K562 (cell line): ENCODE data around the gene TANC1.

ENCODE experiments used
- EP300 ChIP-seq: IDR thresholded peaks from 2 replicates; pipeline ENCODE4 v1.6.1; 2012; ENCODE audit warnings: low read length, improper control_type of control experiment
- HIVEP1 ChIP-seq: fragments of 250-450 bp; sonication (Bioruptor Pico); IDR thresholded peaks from 2 replicates; pipeline ENCODE4 v1.4.0; 2020; ENCODE audit warnings: mild to moderate bottlenecking
- PCBP2 ChIP-seq: fragments of 200-400 bp; formaldehyde crosslinking; IDR thresholded peaks from 2 replicates; pipeline ENCODE4 v1.6.1; 2018; ENCODE audit warnings: low read length, low read depth, mild to moderate bottlenecking, moderate library complexity; ENCODE audit not compliant: poor library complexity, severe bottlenecking
- POLR2A ChIP-seq: fragments of 450-650 bp; conservative IDR thresholded peaks from 2 replicates; pipeline ENCODE4 v1.6.1; 2016
- RAD51 ChIP-seq: fragments of 450-650 bp; IDR thresholded peaks from 2 replicates; pipeline ENCODE4 v1.7.1; 2016; ENCODE audit warnings: low read depth, mild to moderate bottlenecking, borderline replicate concordance
- SETDB1 ChIP-seq: IDR thresholded peaks from one replicate; pipeline ENCODE4 v1.6.1; 2012; ENCODE audit warnings: low read length, control low read depth, inconsistent platforms
- TF ChIP-seq, protein P1 (sequence below), 3 experiments: IDR thresholded peaks in 2 of 3; conservative IDR thresholded peaks in 1 of 3; 2 replicates each; pipeline ENCODE4 v1.5.1; 2011 to 2012; ENCODE audit warnings: low read length in 3 of 3, mild to moderate bottlenecking in 3 of 3, control low read depth in 2 of 3, improper control_type of control experiment in 1 of 3, inconsistent platforms in 1 of 3, low read depth in 1 of 3, mixed read lengths in 1 of 3, moderate library complexity in 1 of 3; ENCODE audit not compliant: insufficient read depth in 2 of 3
- TF ChIP-seq, protein P2 (sequence below), 3 experiments: fragments of 200-800 bp in 1 of 3; fragments of 250-450 bp in 1 of 3; fragments of 450-650 bp in 1 of 3; sonication (Bioruptor Pico) in 1 of 3; sonication (Bioruptor generic) in 1 of 3; formaldehyde crosslinking in 1 of 3; IDR thresholded peaks; 2 replicates each; pipeline versions ENCODE4 v1.6.1 to v1.8.0; 2016 to 2022; ENCODE audit warnings: mild to moderate bottlenecking in 2 of 3, missing genetic modification characterization in 2 of 3, missing compliant biosample characterization in 1 of 3, moderate library complexity in 1 of 3
- TF ChIP-seq, protein P3 (sequence below): fragments of 450-650 bp; formaldehyde crosslinking; IDR thresholded peaks from 2 replicates; pipeline ENCODE4 v1.4.0; 2022; ENCODE audit warnings: missing genetic modification characterization

DNA sequence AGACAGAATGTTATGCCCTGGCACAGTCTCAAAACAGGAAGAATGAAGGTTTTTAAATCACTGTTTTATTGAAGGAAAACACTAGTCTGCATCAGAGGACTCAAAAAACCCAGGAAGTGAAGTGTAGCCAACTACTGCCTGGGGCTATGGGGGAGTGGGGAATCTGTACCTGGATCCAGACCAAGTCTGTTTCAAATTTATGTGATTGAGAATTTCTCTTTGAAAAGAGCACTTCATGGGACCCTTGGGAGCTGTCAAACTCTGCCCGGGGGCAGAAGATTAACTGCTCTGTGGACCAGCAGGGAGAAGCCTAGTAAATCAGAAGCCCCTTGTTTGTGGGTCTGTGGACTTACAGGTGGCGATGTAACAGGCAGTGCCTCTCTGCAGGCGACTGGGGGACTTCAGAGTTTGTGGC is 45.3 kb upstream of the TANC1 start:
- TF ChIP-seq POLR2A (no peak), RAD51 (no peak), PCBP2 (no peak), EP300 (no peak), HIVEP1 (CRISPR knock-in tag) (no peak), SETDB1 (no peak)
- TF ChIP-seq, protein P1, sequence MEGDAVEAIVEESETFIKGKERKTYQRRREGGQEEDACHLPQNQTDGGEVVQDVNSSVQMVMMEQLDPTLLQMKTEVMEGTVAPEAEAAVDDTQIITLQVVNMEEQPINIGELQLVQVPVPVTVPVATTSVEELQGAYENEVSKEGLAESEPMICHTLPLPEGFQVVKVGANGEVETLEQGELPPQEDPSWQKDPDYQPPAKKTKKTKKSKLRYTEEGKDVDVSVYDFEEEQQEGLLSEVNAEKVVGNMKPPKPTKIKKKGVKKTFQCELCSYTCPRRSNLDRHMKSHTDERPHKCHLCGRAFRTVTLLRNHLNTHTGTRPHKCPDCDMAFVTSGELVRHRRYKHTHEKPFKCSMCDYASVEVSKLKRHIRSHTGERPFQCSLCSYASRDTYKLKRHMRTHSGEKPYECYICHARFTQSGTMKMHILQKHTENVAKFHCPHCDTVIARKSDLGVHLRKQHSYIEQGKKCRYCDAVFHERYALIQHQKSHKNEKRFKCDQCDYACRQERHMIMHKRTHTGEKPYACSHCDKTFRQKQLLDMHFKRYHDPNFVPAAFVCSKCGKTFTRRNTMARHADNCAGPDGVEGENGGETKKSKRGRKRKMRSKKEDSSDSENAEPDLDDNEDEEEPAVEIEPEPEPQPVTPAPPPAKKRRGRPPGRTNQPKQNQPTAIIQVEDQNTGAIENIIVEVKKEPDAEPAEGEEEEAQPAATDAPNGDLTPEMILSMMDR (IDR thresholded peaks at IDR 0.05 in 2 of 3, conservative IDR thresholded peaks at IDR 0.05 in 1 of 3; ENCODE audit: insufficient read depth in 2 of 3, low read depth in 1 of 3, low read length in 3 of 3), result no peak
- TF ChIP-seq, protein P2, sequence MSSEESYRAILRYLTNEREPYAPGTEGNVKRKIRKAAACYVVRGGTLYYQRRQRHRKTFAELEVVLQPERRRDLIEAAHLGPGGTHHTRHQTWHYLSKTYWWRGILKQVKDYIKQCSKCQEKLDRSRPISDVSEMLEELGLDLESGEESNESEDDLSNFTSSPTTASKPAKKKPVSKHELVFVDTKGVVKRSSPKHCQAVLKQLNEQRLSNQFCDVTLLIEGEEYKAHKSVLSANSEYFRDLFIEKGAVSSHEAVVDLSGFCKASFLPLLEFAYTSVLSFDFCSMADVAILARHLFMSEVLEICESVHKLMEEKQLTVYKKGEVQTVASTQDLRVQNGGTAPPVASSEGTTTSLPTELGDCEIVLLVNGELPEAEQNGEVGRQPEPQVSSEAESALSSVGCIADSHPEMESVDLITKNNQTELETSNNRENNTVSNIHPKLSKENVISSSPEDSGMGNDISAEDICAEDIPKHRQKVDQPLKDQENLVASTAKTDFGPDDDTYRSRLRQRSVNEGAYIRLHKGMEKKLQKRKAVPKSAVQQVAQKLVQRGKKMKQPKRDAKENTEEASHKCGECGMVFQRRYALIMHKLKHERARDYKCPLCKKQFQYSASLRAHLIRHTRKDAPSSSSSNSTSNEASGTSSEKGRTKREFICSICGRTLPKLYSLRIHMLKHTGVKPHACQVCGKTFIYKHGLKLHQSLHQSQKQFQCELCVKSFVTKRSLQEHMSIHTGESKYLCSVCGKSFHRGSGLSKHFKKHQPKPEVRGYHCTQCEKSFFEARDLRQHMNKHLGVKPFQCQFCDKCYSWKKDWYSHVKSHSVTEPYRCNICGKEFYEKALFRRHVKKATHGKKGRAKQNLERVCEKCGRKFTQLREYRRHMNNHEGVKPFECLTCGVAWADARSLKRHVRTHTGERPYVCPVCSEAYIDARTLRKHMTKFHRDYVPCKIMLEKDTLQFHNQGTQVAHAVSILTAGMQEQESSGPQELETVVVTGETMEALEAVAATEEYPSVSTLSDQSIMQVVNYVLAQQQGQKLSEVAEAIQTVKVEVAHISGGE (CRISPR knock-in tag; IDR thresholded peaks at IDR 0.05), result no peak
- TF ChIP-seq, protein P3, sequence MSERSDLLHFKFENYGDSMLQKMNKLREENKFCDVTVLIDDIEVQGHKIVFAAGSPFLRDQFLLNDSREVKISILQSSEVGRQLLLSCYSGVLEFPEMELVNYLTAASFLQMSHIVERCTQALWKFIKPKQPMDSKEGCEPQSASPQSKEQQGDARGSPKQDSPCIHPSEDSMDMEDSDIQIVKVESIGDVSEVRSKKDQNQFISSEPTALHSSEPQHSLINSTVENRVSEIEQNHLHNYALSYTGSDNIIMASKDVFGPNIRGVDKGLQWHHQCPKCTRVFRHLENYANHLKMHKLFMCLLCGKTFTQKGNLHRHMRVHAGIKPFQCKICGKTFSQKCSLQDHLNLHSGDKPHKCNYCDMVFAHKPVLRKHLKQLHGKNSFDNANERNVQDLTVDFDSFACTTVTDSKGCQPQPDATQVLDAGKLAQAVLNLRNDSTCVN, result no peak
